Keratinocyte (primary cell): ENCODE measurements around the gene KRT82.

Source experiments
- EZH2 ChIP-seq: IDR thresholded peaks from one replicate; pipeline ENCODE4 v1.6.1; 2012; ENCODE audit warnings: inconsistent platforms, mild to moderate bottlenecking, low read length, moderate library complexity
- TF ChIP-seq, protein P1 (sequence below), 3 experiments: IDR thresholded peaks in 1 of 3; conservative IDR thresholded peaks in 1 of 3; optimal IDR thresholded peaks in 1 of 3; 2 replicates in 2 of 3; 3 replicates in 1 of 3; pipeline versions ENCODE3 to v1.5.1; 2011; ENCODE audit warnings: low read length in 3 of 3, mild to moderate bottlenecking in 3 of 3, moderate library complexity in 2 of 3, control low read depth in 1 of 3, inconsistent platforms in 1 of 3; ENCODE audit not compliant: insufficient read depth in 2 of 3; ENCODE audit errors: extremely low read depth in 1 of 3

DNA sequence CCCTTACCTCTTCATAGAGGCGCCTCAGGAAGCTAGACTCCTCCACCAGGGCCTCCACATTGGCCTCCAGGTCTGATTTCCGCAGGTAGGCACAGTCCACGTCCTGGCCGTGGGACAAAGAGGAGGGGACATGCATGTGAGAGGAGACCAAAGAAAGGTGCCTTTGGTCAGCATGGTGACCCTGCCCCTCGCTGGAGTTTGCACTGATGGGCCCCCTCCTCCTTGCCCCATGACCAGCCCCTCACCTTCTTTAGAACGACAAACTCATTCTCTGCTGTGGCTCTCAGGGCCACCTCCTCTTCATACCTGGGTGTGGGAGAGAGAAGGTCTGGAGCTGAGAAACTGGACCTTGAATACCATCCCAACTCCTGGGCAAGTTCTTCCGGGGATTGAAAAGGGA, 42.1 kb downstream of the KRT82 start:
- TF ChIP-seq, protein P1, sequence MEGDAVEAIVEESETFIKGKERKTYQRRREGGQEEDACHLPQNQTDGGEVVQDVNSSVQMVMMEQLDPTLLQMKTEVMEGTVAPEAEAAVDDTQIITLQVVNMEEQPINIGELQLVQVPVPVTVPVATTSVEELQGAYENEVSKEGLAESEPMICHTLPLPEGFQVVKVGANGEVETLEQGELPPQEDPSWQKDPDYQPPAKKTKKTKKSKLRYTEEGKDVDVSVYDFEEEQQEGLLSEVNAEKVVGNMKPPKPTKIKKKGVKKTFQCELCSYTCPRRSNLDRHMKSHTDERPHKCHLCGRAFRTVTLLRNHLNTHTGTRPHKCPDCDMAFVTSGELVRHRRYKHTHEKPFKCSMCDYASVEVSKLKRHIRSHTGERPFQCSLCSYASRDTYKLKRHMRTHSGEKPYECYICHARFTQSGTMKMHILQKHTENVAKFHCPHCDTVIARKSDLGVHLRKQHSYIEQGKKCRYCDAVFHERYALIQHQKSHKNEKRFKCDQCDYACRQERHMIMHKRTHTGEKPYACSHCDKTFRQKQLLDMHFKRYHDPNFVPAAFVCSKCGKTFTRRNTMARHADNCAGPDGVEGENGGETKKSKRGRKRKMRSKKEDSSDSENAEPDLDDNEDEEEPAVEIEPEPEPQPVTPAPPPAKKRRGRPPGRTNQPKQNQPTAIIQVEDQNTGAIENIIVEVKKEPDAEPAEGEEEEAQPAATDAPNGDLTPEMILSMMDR (optimal IDR thresholded peaks at IDR 0.05 in 1 of 3, IDR thresholded peaks at IDR 0.05 in 1 of 3, conservative IDR thresholded peaks at IDR 0.05 in 1 of 3; ENCODE audit: extremely low read depth in 1 of 3, insufficient read depth in 2 of 3, low read length in 3 of 3), result no peak
- TF ChIP-seq EZH2, result no peak
